ENCODE results near the gene QRSL1.
A peak's percentile ranks its signal among the peaks of the same experiment; 100 is the strongest.
"Not testable (repeated sequence)": the region's sequence is repeated elsewhere in the genome, so short reads cannot be mapped to it uniquely, and the experiment has no call there.

The QRSL1 gene, protein sequence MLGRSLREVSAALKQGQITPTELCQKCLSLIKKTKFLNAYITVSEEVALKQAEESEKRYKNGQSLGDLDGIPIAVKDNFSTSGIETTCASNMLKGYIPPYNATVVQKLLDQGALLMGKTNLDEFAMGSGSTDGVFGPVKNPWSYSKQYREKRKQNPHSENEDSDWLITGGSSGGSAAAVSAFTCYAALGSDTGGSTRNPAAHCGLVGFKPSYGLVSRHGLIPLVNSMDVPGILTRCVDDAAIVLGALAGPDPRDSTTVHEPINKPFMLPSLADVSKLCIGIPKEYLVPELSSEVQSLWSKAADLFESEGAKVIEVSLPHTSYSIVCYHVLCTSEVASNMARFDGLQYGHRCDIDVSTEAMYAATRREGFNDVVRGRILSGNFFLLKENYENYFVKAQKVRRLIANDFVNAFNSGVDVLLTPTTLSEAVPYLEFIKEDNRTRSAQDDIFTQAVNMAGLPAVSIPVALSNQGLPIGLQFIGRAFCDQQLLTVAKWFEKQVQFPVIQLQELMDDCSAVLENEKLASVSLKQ

DNA sequence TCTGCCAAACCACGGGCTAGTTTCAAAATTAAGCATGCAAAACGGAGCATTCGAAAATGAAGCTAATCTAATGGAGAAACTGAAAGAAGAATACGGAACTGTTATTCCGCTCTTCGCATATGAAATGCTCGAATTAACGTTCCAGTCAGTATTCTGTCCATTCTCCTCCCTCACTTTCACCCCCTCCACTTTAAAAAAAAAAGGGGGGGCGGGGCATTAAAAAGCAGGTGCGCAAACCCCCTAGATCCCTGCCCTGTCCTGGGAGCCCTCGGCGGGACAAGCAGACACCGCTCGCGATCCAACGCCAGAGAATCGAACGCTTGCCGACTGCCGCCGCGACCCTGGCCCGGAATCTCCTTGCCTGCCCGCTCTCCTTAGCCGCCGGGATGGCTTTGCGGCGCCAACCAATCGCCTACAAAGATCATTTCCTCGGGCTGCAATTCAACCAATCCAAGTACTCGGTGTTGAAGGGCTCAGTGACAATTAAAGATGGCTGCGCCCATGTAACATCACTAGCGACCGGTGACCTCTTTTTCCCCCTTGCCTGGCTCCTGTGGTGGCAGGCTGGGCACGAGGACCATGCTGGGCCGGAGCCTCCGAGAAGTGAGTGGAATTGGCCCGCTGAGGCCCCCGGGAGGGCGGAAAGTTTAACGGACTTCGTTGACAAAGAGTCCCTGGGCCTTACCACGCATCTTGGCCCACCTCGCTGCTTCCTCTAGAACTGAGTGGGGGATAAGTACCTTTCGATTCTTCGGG lies at the start of gene QRSL1, which contains the start of gene RTN4IP1:
Gene QRSL1, plus strand, starts transcription at position 476 of the 756 bp plus-strand sequence. Its CDS starts 104 bp downstream, at position 580.
Gene RTN4IP1, minus strand, starts transcription at position 396 of the 756 bp plus-strand sequence. CDS start 477 bp downstream, outside the sequence.
- peak; percentile 88 for DNase-seq (ENCODE audit: low spot score)

DNA sequence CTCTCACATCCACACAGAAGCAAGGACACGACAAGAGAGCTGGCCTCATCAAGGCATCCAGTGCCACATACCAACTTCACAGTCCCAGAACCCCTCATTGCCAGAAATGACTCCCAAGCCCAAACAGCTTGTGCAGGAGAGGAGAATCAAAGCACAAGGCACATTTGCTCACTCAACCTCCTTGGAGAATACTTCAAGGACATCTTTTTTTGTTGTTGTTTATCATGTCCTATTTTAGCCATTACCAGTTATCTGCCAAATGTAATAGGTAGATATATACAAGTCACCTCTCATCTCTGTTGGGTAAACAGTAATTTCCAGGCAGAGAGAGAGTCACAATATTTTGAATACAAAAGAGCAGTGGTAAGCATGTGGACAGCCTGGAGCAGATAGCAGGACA lies 47.9 kb upstream of the QRSL1 start:
- DNase-seq (ENCODE audit: low spot score), result no peak

DNA sequence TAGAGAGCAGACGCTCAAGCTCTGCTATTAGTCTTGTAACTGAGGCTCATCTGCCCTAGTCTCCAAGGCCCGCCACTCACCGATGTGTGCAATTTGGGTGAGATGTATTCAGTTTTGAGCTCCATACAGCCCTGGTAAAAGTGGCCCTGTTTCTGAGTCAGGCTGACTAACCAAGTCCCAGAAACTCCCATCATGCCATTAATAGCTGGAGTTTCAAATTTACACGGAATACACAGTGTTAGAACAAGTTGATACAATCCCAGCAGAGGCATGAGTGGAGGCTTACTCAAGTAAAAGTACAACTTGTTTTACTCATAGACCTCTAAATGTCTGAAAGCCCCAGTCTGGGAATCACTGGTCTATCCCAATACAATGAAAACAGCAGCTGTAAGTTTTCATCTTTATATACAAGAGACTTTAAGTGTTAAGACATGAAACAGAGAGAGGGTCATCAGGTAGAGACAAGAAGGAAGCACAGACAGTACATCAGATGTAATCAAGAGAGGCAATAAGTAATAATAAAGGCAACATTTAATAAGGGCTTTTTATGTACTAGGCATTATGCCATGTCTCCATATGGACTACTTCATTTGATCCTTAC lies 42.5 kb upstream of the QRSL1 start:
- no peak for DNase-seq (ENCODE audit: low spot score)

DNA sequence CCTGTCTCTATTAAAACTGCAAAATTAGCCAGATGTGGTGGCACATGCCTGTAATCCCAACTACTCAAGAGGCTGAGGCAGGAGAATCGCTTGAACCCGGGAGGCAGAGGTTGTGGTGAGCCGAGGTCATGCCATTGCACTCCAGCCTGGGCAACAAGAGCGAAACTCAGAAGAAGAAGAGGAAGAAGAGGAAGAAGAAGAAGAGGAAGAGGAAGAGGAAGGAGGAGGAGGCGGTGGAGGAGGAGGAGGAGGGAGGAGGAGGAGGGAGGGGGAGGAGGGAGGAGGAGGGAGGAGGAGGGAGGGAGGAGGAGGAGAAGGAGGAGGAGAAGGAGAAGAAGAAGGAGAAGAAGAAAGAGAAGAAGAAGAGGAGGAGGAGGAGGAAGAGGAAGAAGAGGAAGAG lies 40.4 kb upstream of the QRSL1 start:
- DNase-seq (ENCODE audit: low spot score), result not testable (repeated sequence)

DNA sequence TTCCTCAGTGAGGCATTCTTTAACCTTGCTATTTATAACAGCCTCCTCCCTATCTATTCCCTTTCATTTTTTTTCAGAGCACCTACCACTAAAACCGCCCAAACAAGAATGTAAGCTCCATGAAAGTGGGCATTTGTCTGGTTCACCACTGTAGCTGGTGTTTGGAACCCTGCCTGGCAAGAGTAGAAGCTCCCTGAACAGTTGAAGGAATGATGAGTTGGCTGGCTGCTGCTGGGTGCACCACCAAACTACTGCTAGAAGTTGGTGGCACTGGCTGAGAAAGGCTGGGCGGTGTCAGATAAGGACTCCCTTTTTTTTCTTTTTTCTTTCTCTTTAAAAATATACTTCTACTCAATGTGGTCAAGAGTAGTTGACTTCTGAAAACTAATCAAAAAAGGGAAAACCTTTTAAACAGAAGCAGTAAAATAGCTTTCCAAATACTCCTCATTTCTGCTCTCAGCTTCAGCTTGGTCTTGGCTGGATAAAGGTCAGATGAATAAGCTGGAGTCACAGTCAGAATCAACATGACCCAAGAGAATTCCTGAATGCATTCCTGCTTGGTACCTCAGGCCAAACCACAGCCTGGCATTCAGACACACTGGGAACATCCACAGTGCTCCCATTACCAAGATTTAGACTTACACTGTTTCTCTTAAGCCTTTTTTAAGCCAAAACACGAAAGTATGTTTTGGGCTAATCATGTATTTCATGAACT lies 38.1 kb upstream of the QRSL1 start:
- DNase-seq (ENCODE audit: low spot score), result no peak

DNA sequence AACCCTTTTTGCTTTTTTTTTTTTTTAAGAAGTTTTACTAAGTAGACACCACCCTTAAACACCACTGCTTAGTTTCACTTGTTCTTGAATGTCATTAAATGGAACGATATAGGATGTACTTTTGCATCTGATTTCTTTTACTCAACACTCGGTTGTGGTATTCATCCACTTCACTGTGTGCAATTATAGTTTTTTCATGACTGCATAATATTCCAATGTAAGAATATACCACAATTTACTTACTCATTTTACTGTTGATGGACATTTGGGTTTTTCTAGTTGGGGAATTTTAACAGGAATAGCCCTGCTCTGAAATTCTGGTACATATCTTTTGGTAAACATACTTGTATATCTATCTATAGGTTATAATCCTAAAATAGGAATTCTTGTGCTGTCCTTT lies 29.9 kb upstream of the QRSL1 start:
- no peak for DNase-seq (ENCODE audit: low spot score)

DNA sequence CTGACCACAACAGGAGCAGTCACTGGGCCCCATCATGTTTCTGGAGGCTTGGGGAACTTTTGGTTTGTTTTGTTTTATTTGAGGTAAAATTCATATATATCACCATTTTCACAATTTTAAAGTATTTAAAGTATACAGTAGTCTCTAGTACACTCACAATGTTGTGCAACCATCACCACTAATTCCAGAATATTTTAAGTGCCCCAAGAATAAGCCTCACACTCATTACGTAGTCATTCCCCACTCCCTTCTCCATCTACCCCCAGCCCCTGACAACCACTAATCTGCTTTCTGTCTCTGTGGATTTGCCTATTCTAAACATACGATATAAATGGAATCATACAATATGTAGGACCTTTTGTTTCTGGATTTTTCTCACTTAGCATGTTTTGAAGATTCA lies 29.0 kb upstream of the QRSL1 start:
- DNase-seq (ENCODE audit: low spot score), result no peak

DNA sequence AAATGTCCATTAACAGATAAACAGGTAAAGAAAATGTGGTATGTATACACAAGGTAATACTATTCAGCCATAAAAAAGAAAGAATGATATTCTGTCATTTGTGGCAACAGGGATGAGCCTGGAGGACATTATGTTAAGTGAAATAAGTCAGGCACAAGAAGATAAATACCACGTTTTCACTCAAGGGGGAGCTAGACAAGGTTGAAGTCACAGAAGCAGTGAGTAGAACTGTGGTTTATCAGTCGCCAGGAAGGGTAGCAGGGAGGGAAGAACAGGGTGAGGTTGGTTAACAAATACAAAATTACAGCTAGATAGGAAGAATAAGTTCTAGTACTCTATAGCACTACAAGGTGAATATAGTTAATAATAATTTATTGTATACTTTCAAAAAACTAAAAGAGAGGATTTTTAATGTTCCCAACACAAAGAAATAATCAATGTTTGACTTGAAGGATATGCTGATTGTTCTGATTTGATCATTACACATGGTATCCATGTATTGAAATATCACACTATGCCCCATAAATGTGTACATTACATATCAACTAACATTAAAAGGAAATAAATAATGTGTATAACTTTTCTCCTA lies 21.2 kb upstream of the QRSL1 start:
- peak; percentile 49 for DNase-seq (ENCODE audit: low spot score)

DNA sequence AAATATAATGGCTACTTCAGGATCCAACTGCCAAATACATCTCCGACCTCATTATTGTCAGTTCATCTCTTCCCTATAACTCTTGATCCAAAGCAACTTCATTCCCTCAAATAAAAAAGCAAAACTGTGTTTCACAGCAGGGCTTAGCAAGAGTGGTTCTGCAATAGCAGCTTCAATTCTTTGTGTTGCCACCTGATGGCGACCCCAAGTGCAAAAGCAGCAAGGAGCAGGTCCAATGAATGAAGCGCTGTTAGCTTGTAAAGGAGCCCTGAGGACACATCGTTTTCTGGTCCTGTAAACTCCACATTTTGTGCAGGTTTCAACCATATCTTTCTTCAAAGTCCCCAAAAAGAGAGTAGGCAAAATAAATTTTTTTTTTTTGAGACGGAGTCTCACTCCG lies 19.7 kb upstream of the QRSL1 start:
- DNase-seq (ENCODE audit: low spot score), result no peak

DNA sequence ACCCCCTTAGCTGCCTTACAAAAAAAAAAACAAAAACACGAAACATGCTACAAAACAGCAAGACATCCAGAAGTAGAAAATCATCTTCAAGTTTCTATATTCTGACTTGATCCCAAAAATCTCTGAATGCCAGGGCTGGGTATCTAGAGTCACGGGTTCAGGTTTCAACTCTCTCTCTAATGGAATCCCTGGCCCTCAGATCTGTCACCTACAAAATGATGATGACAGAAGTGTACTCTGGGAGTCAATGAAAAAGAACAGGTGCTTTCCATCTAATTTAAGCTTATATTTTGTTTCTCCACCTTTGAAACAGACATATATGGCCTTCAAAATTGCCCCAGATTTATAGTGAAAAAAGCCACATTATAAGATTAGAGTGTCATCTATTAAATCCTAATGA lies 18.3 kb upstream of the QRSL1 start:
- no peak for DNase-seq (ENCODE audit: low spot score)

DNA sequence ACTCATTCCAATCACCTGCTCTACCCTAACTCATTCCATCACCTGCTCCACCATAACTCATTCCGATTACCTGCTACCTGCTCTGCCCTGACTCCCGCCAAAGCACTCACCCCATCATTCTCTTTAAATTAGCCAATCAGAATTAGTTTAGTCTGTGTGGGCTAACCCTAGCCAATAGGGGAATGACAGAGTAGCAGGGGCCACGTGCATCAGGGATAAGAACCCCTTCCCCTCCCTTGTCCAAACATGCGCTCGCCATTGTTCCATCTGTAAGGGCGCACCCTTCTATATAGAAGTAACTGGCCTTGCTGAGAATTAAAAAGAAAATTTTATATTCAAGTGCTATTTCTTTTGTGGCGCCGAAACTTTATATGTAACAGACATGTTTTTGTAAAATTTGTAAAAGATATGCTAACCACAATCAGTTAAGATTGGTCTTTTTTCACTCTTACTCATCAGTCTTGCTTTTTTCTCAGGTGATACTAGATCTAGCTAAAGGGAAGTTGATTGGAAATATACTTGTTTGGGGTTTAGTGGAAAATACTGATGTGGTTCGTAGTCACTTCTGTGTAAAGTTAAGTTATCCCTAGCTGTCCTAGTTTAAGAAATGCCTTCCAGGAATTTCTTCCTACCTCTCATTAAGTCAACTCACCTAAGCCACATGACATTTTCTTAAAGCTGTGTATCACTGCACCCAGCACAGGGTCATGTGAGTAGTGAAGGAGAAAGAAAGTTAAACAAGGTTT lies 16.5 kb upstream of the QRSL1 start:
- no peak for DNase-seq (ENCODE audit: low spot score)

DNA sequence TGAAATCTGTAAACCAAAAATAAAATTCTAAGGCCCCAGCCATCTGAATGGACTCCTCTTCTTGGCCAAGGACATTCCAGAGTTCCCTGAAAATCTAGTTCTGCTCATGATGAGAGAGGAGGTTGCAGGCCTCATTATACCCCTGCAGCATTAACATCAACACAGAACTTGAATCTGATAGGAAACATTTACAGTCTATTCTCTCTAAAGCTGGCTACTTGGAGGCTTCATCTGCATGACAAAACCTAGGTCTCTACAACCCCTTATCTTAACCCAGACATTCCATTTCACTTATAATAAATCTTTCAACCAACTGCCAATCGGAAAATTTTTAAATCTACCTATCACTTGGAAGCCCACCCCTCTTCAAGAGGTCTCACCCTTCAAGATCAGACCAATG lies 15.8 kb upstream of the QRSL1 start:
- DNase-seq (ENCODE audit: low spot score), result no peak

DNA sequence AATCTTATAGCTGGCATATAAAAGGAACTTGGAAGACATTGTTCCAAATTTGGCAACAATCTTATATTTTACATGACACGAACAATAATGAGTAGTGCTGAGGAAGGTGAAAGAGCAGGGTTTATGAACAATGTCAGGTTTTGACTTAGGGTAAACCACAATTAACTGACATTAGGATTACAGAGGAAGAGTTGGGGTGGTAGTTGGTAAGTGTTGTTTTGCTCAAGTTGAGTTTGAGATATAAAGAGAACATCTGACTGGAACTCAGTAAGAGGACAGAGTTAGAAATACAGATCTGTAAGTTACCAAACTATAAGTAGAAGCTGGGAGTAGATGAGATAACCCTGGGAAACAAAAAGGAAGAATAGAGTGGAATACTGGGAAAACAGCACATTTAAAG lies 15.2 kb upstream of the QRSL1 start:
- DNase-seq (ENCODE audit: low spot score), result no peak

DNA sequence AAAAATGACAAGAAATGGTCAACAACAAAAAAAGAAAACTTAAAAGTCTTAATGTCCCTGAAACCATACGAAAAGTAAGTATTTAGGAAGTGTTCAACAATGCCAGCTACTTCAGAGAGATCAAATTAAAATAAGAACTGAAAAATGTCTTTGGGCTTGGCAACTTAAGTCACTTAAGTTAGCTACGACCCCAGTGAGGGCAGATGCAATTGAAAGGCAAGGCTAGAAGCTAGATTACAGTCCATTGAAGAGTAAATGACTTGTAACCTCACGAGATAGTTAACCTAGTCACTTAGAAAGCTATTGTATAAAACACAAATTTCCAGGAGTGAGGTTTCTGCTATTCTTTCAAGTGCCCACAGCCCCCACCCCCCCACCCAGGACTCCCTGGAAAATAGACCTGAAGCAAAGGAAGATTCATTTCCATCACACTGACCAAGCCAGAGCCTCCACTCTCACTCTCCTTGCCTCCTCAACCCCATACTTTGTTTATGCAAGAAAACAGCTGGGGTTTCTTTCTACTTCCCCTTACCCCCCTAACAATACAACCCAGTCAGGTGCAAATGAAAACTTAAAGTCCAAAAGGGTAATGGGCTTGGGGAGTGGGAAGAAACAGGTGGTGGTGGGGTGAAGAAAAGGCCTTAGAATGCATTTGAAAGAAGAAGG lies 14.7 kb upstream of the QRSL1 start:
- DNase-seq (ENCODE audit: low spot score), result no peak

DNA sequence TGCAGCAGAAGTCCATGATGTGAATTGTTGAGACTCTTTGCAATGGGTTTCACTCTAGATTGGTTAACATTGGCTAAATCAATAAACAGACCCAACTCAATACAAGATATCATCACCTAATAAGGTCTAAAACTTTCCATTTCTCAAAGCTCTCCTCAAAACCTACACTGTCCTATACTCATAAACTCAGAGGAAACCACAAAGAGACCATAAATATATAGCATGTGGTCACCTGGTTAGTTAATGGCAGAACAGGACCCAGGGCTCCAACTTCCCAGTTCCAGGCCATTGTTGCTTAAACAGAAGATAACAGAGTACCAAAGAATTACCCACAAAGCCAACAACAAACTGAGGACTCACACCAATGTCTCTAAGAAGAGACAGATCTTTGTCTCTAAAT lies 12.1 kb upstream of the QRSL1 start:
- DNase-seq (ENCODE audit: low spot score), result no peak

DNA sequence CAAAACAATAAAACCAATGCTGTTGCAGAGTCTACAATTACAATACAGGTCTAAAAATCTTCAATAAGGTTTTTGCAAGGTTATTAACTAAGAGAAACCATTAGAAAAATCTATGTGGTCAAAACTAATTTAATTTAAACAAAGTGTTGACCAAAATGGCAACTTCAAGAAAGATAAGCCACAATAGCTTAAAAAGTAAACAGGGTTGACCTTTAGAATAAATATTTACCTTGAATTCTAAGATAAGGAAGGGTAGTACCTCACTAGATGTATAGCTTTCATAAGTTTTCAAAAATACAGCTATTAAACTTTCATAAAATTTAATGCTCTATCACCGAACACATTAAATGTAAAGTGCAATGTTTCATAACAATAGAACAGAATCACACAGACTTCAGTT lies 11.5 kb upstream of the QRSL1 start:
- no peak for DNase-seq (ENCODE audit: low spot score)

DNA sequence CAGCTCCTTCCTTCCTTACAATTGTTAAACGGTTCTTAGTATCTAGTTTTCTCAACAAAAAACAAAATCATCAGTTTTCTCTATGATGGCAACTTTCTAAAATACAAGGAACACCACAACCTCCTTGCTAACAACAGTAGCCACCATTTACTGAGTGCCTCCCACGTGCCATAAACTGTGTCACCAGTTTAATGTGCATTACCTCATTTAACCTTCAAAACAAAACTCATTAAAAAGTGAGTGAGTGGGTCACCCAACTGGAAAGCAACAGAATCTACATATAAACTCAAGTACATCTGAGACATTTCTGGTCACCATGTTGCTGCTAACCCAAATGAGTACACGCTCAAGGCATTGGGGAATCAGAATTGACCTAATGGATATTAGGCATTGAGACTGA lies 11.1 kb upstream of the QRSL1 start:
- no peak for DNase-seq (ENCODE audit: low spot score)

DNA sequence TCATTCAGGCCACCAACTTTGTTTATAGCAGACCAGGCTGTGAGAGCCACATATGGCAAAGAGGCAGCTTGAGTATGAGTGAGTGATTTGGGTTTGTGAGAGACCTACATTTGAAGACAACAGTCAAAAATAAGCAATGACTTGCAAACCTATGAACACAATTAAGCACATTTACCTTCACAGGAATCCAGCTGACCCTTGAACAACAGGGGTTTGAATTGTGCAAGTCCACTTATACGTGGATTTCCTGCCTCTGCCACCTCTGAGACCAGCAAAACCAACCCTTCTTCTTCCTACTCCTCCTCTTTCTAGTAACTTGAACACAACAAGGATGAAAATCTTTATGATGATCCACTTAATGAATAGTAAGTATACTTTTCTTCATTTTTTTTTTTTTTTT lies 10.2 kb upstream of the QRSL1 start:
- no peak for DNase-seq (ENCODE audit: low spot score)

DNA sequence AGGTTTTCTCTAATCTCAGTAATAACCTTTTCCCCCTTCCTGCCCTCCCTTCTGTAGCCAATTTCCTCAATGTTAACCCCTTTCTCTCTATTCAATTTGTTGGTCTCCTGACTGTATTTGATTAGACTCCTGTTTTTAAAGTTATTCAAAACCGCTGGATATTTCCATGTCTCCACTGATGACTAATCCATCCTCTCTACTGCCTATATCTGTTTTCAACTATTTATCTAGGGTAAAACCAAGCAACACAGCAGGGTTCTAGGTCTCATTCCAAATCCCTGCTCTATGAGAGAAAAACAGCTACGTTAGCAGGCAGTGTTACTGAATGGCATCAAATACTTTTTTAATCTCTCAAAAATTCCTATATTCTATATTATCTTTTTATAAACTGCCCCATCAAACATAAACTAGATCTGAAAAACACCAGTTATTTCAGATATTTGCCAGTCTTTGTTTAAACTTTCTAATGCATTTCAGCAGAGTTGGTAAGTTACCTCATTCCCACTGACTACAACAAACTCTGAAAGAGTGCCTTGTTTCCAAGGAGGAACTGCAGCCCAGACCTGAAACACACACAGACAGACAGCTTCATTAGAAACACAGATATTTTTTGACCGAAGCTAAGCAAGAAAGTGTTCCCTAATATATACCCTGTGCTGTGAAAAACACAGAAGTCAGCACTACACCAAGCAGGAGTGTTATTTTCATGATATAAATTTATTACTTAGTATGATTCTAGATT lies 8.3 kb upstream of the QRSL1 start:
- DNase-seq (ENCODE audit: low spot score), result no peak

DNA sequence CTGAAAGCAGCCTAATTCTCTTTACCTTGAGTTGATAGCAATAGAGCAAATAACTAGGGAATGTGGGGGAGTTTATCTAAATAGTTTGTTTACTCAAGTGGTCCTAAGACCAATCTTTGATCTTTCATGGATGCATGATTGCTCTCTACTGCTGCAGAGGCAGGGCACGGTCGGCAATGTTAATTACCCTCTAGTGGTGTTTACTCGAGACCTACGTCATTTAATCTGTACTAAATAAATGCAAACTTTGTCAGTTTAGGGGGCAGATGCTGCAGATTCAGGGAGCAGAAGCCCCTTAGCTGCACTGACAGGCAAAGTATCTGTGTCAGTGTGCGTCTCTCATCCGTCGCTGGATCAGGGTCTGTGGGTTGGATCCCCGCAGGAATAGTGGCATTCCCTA lies 7.0 kb upstream of the QRSL1 start:
- DNase-seq (ENCODE audit: low spot score), result no peak

Measured in CD4-positive, alpha-beta T cell treated with Interleukin-6 at 100 ng/mL for 8 hours (primary cell).